ENCODE data around the gene CPA3.

The CPA3 gene

DNA sequence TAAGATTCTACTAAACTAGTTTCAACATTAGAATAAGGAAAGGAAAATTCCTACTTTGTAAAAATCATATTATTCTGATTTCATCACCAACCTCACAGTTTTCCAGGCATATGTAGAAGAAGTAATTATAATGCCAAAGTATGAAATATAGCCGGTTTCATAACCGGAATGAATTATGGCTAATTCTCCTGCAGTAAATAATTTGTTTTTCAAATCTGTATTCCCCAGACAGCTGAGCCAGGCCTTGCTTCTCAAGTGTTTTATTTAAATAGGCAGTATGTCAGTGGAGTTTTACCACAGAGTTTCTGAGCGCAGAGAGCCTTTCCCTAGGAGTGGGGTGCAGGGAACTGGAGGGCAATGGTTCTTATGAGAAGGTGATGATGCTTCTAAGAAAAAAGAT lies 8.7 kb upstream of the CPA3 start:
- in situ Hi-C loops (cut with HindIII; ENCODE audit: low sequenced_read_pairs), result no loop called here

DNA sequence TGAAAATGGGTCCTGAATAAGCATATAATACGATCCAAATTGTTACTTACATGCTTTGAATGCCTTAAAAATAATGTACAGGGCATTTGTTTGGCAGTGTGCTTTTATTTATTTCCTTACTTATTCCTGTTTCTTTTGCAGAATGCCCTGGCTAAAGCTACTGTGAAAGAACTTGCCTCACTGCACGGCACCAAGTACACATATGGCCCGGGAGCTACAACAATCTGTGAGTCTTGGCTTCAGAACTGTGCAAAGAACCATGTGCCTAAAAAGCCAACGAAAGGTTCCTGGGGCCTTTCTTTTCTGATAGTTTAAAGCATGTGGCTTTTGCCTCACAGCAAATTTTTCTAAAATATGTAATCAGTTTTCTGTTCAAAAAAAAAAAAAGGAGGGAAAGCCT lies 7.8 kb upstream of the CPA3 start:
- in situ Hi-C loops (cut with HindIII; ENCODE audit: low sequenced_read_pairs), result no loop called here

DNA sequence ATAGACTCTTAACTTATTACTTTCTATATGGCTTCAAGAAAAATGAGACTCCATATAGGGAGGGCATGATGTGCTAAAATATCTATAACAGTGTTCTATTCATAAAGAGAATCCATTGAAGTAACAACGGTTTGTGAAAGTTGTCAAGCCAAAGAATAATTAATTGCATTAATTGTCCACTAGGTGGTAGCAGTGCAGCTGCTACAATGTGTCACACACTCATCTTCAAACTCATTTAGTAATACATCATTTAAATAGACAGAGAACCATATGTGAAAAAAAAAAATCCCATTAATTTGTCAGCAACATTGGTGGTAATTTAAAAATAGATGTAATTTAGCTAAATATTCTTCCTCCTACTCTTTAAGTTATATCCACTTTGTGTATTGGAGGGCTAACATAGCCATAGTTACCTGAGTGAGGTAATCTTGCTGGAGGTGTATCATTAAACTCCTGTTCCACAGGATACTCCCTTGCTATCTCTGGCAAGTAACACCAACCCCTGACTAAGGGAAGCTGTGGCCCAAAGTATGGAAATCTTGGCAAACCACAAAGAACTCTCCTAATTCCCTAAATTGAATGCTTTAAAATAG lies 3.7 kb upstream of the CPA3 start:
- in situ Hi-C loops (cut with HindIII; ENCODE audit: low sequenced_read_pairs), result no loop called here

DNA sequence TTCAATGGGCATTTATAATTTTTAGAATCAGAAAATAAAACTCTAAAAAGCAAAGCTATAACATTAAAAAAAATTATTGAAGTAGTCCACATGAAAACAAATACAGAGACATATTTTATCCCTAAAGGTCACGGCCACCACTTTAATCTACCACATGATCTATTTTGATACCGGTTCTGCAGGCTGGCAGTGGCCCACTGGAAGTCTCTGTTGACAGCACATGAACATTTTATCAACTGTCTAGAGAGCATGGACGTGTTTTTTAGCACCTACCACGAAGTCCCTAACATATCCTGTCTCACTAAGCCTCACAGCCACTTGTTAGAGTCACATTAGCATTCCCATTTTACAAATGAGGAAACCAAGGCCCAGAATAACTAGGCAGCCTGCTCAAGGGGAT lies 1.8 kb upstream of the CPA3 start:
- in situ Hi-C loops (cut with HindIII; ENCODE audit: low sequenced_read_pairs), result no loop called here

DNA sequence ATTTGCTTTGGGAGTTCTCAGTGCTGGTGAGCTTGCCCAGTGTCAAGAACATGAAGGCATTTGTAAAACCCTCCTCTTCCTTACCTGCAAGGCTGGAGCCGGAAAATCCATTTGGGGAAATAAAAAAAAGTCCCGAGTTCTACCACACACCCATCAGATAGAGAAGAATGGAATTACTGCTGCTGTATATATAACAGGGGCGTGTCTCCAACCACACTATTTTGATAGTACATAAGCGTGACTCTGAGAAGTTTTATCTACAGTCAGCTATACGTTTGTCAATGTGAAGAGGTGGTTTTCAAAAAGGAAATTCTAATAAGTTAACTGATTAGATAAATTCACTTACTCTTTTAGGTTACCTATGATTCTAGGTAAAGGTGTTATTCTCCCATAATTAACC lies 1.3 kb upstream of the CPA3 start:
- in situ Hi-C loops (cut with HindIII; ENCODE audit: low sequenced_read_pairs), result no loop called here

DNA sequence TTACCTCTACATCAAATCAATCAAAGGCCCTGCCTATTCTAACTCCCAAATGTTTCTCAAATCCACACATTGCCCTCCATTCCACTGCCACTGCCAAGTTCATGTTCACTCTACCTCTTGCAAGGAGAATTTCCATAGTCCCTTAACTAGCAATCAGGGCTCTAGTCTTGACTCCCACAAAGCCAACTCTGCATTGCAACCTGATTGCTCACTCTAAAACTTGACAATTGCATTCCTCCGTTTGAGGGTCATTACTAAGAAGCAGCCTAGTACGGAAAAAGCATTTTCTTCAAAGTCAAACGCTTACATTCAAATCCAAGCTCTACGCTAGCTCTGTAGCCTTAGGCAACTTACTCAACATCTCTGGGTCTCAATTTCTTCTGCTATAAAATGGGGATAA lies 1.2 kb downstream of the CPA3 start:
- in situ Hi-C loops (cut with HindIII; ENCODE audit: low sequenced_read_pairs), result no loop called here

DNA sequence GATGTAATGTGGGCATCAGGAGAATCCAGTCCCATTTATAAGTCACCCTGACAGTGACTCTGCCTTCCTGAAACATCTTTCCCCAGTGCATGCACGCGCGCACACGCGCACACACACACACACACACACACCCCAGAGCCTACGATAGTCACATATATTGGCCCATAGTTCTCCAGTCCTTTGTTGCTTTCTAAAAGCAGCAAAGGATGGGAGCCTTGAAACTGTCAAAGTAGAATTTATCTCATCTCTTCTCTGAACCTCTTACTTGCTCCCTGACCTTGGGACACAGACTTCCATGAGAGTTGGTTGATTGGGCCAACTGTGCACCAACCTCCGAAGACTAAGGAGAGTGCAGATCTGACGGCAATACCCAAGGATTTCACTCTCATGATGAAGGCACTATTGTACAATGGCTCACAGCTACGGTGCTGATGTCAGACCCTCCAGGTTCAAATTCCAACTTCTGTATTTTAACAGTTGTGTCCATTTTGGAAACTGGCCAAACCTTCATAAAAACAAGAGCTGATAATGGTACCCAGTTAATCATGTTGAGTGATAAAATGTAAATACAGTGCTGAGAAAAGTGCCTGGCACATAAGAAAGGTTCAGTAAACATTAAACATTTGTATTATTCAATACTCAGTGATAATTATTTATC lies 8.3 kb downstream of the CPA3 start:
- in situ Hi-C loops (cut with HindIII; ENCODE audit: low sequenced_read_pairs), result no loop called here

DNA sequence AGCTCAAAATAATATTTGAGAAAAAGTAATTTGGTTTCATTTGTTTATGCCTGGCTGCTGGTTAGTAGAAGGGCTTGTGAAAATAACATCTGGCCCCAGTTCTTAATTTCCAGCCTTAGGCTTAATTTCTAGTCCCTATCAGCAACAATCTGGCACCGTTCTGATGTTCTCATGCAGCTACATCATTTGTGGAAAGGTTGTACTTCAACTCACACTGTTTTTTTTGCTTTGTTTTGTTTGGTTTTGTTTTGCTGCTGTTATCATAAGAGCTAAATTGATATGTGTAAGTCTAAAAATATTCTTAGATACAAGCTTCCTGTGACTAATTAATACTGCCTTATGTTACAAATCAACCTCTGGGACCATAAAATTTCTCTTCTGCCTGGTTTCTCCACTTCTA lies 8.9 kb downstream of the CPA3 start:
- in situ Hi-C loops (cut with HindIII; ENCODE audit: low sequenced_read_pairs), result no loop called here

DNA sequence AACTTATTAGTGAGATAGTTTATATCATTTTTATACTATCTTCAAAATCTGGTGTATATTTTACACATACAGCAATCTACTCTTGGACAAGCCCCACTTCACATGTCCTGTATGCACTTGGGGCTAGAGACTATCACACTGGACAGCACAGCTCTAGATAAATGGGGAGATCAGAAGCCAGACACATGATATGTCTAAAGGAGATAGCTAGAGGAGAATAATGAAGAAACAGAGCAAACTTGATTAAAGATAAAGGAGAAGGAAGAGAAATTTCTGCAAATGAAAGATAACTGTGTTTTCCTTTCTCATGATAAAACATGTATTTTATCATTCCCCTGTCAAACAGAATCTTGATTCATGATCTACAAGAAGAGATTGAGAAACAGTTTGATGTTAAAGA lies 13.0 kb downstream of the CPA3 start:
- in situ Hi-C loops (cut with HindIII; ENCODE audit: low sequenced_read_pairs), result no loop called here

DNA sequence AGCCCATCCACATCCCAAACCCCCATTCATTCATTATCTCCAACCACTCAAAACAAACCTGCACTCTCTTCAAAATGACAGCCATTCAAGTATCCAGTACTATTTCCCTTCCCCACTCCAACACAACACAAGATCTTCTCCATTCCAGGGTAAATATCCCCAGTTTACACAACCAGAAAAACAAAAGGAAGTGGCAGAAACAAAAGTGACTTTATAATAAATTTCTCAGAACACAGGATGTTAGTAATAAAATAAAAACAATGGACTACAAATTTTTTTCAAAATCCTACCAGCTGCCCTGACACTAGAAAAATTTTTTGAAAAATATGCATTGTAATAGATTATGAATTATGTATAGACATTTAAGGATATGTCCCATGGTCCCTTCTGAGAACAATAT lies 14.2 kb downstream of the CPA3 start:
- in situ Hi-C loops (cut with HindIII; ENCODE audit: low sequenced_read_pairs), result no loop called here

DNA sequence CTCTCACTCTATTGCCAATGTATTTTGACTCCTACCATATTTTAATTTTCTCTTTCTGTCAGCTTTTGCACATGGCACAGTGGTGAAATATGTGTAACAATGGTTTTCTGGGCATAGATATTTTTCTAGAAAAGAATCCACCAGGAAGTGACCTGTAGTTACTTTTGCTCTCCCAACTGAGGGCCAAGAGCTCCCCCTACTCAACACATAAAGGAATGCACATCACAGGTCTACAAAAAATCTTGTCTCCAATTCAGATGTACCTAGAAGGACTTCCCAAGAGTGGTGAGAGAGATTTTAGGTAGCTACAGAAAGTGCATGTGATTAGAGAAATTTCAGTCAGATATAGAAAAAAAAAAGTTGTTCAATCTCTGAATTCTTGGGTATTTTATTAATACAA lies 15.6 kb downstream of the CPA3 start:
- in situ Hi-C loops (cut with HindIII; ENCODE audit: low sequenced_read_pairs), result no loop called here

DNA sequence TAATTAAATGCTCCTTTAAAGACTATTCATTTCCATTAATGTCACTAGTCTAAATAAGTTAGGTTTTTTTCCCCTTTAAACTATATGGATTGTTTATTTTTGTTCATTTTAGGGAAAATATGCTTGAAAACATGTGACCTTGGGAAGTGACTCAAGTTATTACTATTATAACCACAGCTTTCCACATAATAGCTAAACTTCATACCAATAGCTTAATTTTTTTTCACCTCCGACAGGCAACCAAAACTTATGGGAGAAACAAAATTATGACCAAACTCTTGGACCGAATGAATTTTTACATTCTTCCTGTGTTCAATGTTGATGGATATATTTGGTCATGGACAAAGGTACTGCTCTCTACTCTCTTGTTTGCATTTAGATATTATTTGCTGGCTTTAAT lies 16.2 kb downstream of the CPA3 start:
- in situ Hi-C loops (cut with HindIII; ENCODE audit: low sequenced_read_pairs), result no loop called here

DNA sequence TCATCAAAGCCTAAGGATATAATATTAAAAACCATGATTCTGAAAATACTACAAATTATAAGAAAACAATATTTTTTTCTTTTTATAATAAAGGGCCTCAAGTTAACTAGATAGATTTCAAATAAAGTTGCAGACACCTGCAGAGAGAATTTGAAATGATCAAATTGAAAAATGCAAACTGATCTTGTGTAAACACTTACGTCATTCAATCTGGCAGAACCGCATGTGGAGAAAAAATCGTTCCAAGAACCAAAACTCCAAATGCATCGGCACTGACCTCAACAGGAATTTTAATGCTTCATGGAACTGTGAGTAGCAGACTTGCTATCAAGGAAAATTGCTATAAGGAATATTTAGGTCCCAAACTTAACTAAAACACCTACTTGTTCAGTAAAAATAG lies 17.2 kb downstream of the CPA3 start:
- in situ Hi-C loops (cut with HindIII; ENCODE audit: low sequenced_read_pairs), result no loop called here

DNA sequence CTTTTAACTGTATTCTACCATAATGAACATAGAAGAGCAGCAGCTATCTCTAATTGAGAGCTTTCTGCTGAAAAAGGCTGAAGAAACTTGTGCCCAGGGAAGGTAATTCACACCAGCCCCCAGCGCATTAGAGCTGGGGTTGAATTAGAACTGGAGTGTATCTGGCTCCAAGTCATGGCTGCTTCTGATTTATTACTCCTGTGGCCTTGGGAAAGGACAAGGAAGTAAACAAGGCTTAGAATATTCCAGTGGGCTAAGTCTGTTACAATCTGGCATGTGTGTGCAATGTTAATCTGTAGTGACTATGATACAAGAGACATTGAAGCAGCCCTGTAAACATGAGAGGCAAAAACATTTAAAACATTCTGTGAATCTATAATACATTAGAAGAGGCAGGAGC lies 18.1 kb downstream of the CPA3 start:
- in situ Hi-C loops (cut with HindIII; ENCODE audit: low sequenced_read_pairs), result no loop called here

DNA sequence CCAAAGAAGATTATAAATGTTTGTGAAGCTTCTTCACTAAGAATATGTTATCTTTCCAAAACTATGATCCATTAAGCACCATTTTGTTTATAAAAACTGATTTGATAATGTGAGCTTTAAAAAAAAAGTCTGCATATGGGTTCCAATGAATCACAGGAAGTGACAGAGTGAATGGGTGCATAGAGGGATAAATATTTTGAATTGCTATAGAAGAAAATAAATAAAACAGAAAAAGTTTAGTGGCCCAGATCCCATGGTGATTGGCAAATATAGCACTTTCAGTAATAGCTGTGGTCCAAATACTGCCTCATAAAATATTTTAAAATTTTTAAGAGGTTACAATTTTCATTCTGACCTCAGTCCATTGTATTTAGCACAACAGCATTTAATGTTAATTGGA lies 19.2 kb downstream of the CPA3 start:
- in situ Hi-C loops (cut with HindIII; ENCODE audit: low sequenced_read_pairs), result no loop called here

DNA sequence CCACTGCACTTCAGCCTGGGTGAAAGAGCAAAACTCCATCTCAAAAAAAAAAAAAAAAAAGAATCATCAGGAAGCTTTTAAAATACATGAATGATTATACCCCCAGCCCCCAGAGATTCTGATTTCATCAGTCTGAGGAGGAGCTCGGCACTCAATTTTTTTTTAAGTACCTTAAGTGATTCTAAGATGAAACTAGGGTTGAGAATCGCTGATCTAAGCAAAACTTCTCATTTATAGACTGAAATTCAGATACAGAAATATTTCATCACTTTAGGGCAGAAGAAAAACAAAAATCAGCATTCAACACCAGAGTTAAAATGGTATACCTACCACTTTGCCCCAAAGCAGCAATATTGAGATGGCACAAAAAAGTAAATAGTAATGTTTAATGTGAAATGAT lies 24.7 kb downstream of the CPA3 start:
- in situ Hi-C loops (cut with HindIII; ENCODE audit: low sequenced_read_pairs), result no loop called here

DNA sequence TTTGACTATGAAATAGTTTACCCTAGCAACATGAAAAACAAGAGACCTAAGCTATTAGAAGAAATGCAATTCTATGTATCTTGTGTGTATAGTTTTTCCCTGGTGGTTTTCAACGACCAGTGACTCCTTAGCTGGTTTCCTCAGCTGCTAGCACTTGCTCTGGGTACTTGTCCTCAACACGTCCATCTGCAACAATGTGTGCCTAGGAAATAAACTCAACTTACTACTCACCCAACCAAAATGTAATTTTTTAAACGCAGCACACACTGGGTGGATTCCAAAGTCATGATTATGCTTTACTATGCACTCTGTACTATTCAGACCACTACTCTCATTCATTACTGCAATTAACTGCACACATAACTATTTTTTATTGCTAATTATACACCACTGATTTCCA lies 31.0 kb downstream of the CPA3 start:
- in situ Hi-C loops (cut with HindIII; ENCODE audit: low sequenced_read_pairs), result no loop called here

DNA sequence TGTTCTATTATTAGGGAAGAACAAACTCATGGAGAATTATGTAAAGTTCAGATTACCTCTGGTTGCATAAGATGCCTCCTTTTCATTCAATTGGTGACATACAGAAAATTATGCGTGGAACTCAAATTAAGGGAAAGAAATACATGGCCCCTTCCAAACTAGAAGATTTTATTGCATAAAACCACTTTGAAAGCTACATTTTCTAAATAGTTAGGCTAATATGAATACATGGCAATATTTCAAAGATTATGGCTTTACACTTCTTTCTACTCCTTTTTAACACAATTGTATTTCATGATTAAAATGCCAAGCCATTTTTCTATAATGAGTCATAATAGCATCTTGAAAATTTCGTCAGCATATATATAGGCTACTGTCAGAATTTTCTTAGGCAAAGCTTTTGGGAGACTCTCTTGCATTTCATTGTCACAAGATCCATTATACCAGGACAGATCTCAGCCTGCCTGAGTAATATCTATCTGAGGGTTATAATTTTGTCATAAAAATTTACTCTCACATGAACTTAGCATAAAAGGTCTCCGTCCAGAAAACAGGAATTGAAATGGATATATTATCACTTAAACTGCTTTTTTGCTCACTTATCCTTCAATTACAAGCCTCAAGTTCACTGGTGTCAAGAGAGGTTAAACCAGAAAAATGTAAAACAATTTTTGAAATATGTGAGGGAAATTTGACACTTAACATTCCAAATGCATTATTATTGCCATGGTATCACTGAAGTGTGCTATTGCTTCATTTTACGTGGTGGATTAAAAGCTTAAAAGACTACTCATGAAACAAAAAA lies 37.1 kb downstream of the CPA3 start:
- in situ Hi-C loops (cut with HindIII; ENCODE audit: low sequenced_read_pairs), result no loop called here

DNA sequence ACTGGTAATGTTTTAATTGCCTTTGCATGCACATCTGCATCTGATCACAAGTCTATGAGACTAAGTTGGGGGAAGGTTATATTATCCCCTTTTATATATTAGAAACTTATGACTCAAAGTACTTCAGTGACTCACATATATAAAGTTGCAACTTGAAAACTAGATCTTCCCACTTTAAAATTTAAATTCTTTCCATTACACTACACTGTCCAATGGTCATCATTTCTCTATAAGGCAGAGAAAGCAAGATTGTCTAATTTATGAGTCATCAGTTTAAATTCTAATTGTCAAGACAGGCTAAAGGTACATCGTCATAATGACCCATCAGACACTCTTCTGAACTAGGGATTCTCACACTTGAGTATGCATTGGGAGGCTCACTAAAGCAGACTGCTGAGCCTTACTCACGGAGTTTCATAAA lies 37.9 kb downstream of the CPA3 start:
- in situ Hi-C loops (cut with HindIII; ENCODE audit: low sequenced_read_pairs), result no loop called here

DNA sequence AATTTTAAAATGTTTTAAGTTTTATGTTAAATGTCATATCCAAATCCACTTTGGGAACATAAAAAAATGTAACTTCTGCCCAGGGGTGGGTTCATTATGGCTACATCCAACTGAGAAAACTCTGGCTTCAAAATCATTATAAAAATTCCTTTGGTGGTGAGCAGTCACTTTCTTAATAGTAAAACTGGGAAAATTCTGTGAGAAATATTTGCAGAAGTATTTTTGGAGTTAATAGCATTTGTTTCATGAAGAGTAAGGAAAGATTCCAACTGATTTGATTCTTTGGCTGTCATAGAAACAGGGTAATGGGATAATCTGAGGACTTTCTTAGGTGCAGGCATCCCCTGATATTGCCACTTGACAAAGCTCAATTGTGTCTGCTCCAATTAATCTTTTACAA lies 38.8 kb downstream of the CPA3 start:
- in situ Hi-C loops (cut with HindIII; ENCODE audit: low sequenced_read_pairs), result no loop called here

DNA sequence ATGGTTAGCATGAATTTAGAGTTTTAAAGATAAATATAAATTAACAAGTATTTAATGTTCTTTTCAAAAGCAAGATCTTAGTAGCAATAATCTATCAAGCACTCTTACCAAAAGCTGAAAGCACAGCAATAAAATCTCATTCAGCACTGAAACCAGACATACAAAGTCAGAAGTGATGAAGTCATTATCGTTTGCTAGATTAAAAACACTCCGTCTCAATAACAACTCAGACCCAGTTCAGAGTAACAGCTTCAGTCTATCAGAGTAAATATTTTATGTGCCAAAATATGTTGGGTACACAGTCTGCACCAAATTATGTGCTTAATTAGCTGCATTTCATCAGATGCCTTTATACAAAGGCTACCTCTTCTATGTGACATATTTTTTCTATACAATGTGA lies 41.6 kb downstream of the CPA3 start:
- in situ Hi-C loops (cut with HindIII; ENCODE audit: low sequenced_read_pairs), result no loop called here

DNA sequence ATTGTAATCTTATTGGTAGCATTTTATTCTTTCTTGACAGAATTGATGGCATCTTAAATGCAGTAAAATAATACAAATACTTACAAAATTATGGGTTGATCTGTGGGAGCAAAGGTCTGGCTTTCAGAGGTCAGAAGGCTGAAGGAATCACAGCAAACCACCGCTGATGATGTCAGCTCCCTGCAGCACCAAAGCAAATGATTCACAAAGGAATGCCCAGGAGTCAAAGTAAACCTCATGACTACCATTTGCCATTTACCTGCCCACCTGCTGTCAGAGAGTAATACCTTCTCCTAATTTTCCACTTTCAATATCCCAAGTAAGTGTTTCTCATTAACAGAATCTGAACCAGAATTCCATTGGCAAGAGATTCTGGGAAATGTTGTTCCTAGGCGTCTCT lies 46.1 kb downstream of the CPA3 start:
- in situ Hi-C loops (cut with HindIII; ENCODE audit: low sequenced_read_pairs), result no loop called here
